Ammon's horn (tissue), 1 donor: ENCODE measurements around the gene MOBP.
A peak's percentile ranks its signal among the peaks of the same experiment; 100 is the strongest.
"Not testable (repeated sequence)": the region's sequence is repeated elsewhere in the genome, so short reads cannot be mapped to it uniquely, and the experiment has no call there.

Experiments used
- DNase-seq: peaks from one replicate; pipeline ENCODE4 v3.0.0-alpha.2; 2016; ENCODE audit warnings: low spot score

MOBP gene

GRCh38 chr3:39467394-39468107, at the start of gene MOBP:
TSS of gene MOBP (plus strand) at chr3:39467680. CDS start at chr3:39502070, 34,390 bp downstream.
- DNase-seq, result peak; percentile 38

DNA sequence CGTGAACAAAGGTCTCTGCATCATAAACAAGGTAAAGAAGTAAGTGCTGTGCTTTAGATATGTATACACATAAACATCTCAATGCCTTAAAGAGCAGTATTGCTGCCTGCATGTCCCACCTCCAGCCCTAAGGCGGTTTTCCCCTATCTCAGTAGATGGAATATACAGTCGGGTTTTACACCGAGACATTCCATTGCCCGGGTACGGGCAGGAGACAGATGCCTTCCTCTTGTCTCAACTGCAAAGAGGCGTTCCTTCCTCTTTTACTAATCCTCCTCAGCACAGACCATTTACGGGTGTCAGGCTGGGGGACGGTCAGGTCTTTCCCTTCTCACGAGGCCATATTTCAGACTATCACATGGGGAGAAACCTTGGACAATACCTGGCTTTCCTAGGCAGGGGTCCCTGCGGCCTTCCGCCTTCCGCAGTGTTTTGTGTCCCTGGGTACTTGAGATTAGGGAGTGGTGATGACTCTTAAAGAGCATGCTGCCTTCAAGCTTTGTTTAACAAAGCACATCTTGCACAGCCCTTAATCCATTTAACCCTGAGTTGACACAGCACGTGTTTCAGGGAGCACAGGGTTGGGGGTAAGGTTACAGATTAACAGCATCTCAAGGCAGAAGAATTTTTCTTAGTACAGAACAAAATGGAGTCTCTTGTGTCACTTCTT, 48.8 kb upstream of the MOBP start:
- DNase-seq, result not testable (repeated sequence)

- DNase-seq, result no peak
Observed at GRCh38 chr3:39419742-39420315, 47.7 kb upstream of the MOBP start.

DNA sequence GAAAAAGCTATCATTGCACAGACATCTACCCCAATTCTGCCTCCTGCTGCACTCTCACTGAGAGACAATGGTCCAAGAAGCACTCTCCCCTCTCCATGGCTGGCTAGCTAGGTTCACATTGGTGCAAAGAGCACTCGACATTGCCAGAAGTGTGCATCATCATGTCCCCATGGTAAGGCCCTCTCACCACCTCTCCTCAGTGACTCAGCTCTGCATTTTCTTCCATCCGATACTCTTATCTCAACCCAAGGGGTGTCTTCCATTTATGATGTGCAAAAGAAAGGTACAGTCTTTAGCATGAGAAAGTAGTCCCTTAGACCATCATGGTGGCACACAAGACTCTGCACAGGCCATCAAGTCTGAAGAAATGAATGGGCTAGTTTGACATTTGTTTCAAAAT, 46.9 kb upstream of the MOBP start:
- no peak for DNase-seq

DNA sequence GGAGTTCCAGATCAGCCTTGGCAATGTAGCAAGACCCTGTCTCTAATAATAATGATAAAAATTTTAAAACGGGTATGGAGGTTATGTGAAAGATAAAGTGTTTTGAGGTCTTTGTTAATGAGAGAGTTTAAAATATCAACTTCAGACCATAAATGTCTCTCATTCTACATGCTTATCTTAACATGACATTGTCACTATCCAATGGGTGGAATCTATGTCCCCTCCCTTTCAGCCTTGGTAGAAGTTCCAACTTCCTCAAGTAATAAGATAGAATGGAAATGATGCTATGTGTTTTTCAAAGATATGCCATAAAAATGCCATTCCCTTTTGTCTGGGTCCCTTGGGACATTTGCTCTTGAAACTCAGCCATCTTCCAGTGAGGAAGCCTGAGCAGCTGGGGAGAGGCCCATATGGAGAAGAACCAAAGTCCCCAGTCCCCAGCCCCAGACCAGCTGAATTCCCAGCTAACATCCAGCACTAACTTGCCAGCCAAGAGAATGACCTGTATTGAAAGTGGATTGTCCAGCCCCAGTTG, 44.0 kb upstream of the MOBP start:
- no peak for DNase-seq

- no peak for DNase-seq
Observed at GRCh38 chr3:39426312-39426711, 41.2 kb upstream of the MOBP start.

GRCh38 chr3:39427506-39427905, 40.0 kb upstream of the MOBP start:
- DNase-seq, result no peak

DNA sequence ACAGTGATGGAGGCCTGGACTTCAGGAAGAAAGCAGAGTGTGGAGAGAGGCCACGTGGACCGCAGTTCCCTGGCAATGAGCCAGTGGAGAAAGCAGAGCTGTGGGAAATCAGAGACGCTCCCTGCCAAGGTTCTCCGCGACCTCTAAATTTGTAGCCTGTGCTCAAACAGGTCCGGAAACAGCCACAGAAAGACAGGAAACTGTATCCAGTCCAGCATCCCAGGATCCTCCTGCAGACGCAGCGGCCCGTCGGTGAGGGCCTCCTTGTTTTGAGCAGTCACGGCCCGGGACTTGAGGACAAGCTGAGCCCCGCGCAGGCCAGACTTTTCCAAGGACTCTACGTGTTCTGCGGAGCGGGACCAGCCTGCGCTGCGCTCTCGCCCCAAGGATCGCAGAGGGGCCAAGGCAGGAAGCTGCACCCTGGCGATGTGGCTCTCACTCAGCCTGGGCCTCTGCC, 38.7 kb upstream of the MOBP start:
- DNase-seq, result no peak

- no peak for DNase-seq
Observed at GRCh38 chr3:39429466-39429865, 38.0 kb upstream of the MOBP start.

DNA sequence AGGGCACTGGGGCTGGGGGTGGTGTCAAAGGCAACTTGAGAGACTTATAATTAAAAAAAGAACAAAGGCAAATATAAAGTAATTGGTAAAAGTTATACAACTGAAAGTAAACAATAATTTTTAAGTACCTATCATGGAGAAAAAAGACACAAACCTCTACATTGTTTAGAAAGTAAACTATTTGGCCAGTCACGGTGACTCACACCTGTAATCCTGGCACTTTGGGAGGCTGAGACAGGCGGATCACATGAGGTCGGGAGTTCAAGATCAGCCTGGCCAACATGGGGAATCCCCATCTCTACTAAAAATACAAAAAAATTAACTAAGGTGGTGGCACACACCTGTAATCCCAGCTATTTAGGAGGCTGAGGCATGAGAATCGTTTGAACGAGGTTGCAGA, 35.1 kb upstream of the MOBP start:
- DNase-seq, result no peak

DNA sequence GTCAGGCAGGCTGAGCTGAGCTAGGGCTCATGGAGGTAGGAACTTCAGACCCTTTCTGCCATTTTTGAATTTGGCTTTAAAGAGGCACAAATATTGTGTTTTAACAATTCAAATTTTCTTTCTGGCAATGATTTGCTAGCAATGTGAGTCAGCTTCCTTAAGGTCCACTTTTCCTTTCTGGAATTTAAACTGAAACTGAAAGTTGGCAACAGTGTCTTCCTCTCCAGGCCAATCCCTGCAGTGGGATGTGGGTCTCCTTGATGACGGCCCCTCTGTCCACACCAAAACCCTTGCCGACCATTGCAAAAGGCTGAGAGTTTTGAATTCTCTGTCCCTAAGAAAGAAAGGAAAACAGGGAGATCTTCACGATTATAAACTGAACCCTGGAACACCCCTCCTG, 33.8 kb upstream of the MOBP start:
- DNase-seq, result no peak

DNA sequence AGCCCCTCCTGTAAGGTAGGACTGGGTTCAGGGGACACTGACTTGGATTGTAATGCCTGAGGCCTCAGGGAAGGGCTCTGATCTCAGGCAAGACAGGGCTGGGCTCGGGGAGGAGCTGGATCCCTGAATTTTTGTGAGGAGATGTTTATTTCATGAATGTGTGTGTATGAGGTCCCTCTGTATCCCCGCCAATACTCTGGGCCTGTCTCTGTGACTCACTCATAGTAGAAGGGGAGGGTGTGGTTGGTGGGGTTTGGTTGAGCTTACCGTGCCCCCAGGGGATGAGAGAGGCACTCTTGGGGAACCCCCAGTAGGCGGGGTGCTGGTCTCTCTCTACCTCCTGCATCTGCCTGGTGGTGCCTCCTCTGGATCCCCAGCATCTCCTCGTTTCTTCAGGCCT, 32.9 kb upstream of the MOBP start:
- no peak for DNase-seq

GRCh38 chr3:39435006-39435748, 32.3 kb upstream of the MOBP start:
- DNase-seq, result no peak

GRCh38 chr3:39438880-39439279, 28.6 kb upstream of the MOBP start:
- DNase-seq, result no peak

GRCh38 chr3:39440316-39440715, 27.2 kb upstream of the MOBP start:
- no peak for DNase-seq

- no peak for DNase-seq
Observed at GRCh38 chr3:39443530-39443929, 23.9 kb upstream of the MOBP start.

DNA sequence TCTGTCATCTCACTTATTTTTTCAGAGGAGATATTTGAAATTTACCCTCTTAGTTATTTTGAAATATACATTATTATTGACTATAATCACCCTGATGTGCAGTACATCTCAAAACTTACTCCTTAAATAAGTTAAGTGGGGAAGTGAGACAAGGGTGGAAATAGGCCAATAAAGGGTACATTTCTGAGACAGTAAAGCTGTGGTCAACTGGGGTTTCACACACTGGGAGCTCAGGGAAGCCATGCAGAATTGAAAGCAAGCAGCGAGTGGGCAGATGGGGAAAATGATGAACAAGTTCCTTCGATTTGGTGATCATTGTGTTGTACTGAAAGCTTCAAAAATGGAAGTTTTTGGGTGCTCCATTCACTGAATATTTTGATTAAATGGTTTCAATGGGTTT, 21.6 kb upstream of the MOBP start:
- DNase-seq, result no peak

GRCh38 chr3:39446444-39446843, 21.0 kb upstream of the MOBP start:
- no peak for DNase-seq

DNA sequence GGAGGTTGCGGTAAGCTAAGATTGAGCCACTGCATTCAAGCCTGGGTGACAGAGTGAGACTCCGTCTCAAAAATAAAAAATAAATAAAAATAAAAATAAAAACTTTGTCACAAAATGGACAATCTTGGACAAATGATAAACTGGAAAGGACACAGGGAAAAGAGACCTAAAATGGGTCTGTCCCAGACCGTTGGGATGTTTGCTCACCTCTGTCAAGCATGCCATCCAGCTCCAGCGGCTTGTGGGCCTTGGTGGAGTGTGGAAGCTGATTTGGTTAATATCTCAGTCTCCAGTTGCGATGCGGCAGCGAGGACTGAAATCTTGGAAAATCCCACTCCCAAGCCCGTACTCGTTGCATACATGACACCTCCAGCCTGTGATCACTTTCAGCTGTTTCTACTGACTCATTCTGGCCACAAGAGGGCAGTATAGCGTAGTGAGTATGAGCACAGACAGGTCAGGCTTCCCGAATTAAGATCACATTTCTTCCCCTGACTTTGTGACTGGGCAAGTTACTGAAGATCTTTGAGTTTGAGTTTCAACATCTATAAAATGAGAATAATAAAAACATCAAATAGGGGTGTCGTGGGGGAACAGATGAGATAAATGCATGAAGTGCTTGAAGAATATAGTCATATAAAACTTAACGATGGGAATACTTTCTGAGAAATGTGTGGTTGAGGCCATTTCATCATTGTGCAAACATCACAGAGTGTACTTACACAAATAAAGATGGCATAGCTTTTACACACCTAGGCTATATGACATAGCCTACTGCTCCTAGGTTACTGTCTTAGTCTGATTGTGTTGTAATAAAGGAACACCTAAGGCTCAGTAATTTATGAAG, 19.6 kb upstream of the MOBP start:
- DNase-seq, result peak; percentile 96

DNA sequence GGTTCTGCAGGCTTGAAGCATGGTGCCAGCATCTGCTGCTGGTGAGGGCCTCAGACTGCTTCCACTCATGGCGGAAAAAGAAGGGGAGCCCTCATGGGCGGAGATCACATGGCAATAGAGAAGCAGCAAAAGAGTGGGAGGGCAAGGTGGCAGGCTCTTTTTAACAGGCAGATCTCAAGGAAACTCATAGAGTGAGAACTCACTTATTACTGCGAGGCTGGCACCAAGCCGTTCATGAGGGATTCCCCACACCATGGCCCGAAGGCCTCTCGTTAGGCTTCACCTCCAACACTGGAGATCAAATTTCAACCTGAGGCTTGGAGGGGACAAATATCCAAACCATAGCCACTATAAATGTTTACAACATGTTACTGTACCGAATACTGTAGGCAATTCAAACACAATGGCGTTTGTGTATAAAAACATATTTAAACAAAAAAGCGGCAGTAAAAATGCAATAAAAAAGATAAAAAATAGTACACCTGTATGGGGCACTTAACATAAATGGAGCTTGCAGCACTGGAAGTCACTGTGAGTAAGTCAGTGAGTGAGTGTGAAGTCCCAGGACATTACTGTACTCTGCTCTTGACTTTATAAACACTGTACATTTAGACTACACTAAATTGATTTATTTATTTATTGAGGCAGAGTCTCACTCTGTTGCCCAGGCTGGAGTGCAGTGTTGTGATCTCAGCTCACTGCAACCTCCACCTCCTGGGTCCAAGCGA, 18.8 kb upstream of the MOBP start:
- DNase-seq, result no peak

- DNase-seq, result no peak
Observed at GRCh38 chr3:39449796-39450195, 17.7 kb upstream of the MOBP start.
